Tibial nerve (tissue), 4 donors: ENCODE data around the gene EIF2AK3. TPM values are rescaled to one million over a fixed set of nuclear protein-coding genes. Genes with fewer than 3 reads are reported as not detected.

Source experiments
- DNase-seq, 2 donors: peaks; one replicate each; pipeline ENCODE4 v3.0.0-alpha.2; 2019; ENCODE audit warnings: low spot score in 2 of 2
- H3K27ac ChIP-seq, 4 donors: fragments of 200-600 bp; sonication (generic) in 3 of 4; one replicate each; pipeline ENCODE4 v1.5.1; 2017 to 2019; ENCODE audit warnings: mild to moderate bottlenecking in 1 of 4
- H3K27me3 ChIP-seq, 2 donors: fragments of 200-600 bp; sonication (generic) in 1 of 2; one replicate each; pipeline versions ENCODE4 v1.5.1 to v1.6.0; 2017 to 2019
- H3K36me3 ChIP-seq, 3 donors: fragments of 200-600 bp; sonication (generic); one replicate each; pipeline ENCODE4 v1.5.1; 2018 to 2019
- H3K4me1 ChIP-seq, 4 donors: fragments of 200-600 bp; sonication (generic) in 3 of 4; one replicate each; pipeline ENCODE4 v1.5.1; 2017 to 2019
- H3K4me3 ChIP-seq, 4 donors: fragments of 200-600 bp; sonication (generic) in 3 of 4; one replicate each; pipeline ENCODE4 v1.5.1; 2017 to 2019; ENCODE audit warnings: mild to moderate bottlenecking in 1 of 4, moderate library complexity in 1 of 4
- H3K9me3 ChIP-seq, 4 donors: fragments of 200-600 bp; sonication (generic) in 3 of 4; one replicate each; pipeline ENCODE4 v1.5.1; 2017 to 2019
- EP300 ChIP-seq, 2 donors: sonication (generic); formaldehyde crosslinking; IDR thresholded peaks; one replicate each; pipeline ENCODE4 v1.6.1; 2017; ENCODE audit warnings: antibody characterized with exemption in 2 of 2, mild to moderate bottlenecking in 1 of 2
- POLR2A ChIP-seq, 2 donors: fragments of 450-650 bp; IDR thresholded peaks; one replicate each; pipeline ENCODE4 v1.6.1; 2017; ENCODE audit warnings: antibody characterized with exemption in 2 of 2, mild to moderate bottlenecking in 2 of 2, moderate library complexity in 2 of 2
- WGBS, 2 donors: methylation state at CpG; one replicate each; pipeline ENCODE4 v1.1.5; 2018; 5-methylcytosine and 5-hydroxymethylcytosine counted together
- total RNA-seq, 4 donors: library from RNA; depleted of rRNA; stranded (reverse); fragments of >200 nt; gene quantifications; one replicate each; pipeline ENCODE4 v1.1.0, GENCODE V29; 2016
- TF ChIP-seq, protein P1 (sequence below), 5 experiments: fragments of 200-600 bp in 3 of 5; fragments of 450-650 bp in 2 of 5; sonication (generic) in 3 of 5; IDR thresholded peaks; one replicate each; pipeline ENCODE4 v1.5.1; 2016 to 2019; ENCODE audit warnings: antibody characterized with exemption in 5 of 5, mild to moderate bottlenecking in 3 of 5, moderate library complexity in 2 of 5

The EIF2AK3 gene
- total RNA-seq, 4 donors from 2014 or later = 19.8 to 29.1 (median 25.9) TPM

DNA sequence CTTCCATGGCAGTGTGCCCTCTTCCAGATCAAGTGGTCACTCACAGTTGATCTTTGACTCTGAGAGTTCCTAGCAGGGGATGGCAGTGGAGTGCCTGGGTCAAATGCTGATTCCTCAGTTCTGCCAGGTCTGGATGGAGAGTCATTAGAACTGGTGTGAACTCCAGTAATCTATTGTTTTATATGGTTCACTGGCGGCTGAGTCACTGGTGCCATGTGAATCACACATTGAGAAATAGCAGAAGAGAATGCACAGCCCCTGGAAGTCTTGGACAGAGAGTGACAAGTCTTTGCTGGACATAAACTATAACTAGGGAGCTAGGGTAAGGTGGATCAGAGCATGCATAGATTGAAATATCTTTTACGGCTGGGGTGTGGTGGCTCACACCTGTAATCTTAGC lies 86.9 kb downstream of the EIF2AK3 start:
- Histone ChIP-seq H3K9me3 (no peaks in the 10 kb centered on the region), H3K4me3 (no peak overlapping the region), H3K27ac (no peak overlapping the region), H3K36me3 (no peaks in the 10 kb centered on the region), H3K4me1 (no peaks in the 10 kb centered on the region), H3K27me3 (no peaks in the 10 kb centered on the region)
- WGBS, 2 donors = 89 to 91% methylated on average over 2 of the region's 2 CpGs
- TF ChIP-seq EP300 (IDR thresholded peaks at IDR 0.05) (no peak), POLR2A (IDR thresholded peaks at IDR 0.05) (no peak)
- TF ChIP-seq, protein P1, sequence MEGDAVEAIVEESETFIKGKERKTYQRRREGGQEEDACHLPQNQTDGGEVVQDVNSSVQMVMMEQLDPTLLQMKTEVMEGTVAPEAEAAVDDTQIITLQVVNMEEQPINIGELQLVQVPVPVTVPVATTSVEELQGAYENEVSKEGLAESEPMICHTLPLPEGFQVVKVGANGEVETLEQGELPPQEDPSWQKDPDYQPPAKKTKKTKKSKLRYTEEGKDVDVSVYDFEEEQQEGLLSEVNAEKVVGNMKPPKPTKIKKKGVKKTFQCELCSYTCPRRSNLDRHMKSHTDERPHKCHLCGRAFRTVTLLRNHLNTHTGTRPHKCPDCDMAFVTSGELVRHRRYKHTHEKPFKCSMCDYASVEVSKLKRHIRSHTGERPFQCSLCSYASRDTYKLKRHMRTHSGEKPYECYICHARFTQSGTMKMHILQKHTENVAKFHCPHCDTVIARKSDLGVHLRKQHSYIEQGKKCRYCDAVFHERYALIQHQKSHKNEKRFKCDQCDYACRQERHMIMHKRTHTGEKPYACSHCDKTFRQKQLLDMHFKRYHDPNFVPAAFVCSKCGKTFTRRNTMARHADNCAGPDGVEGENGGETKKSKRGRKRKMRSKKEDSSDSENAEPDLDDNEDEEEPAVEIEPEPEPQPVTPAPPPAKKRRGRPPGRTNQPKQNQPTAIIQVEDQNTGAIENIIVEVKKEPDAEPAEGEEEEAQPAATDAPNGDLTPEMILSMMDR (IDR thresholded peaks at IDR 0.05) = no peak
- DNase-seq = no peak

GRCh38 chr2:88538362-88538917 lies 88.8 kb downstream of the EIF2AK3 start:
- no peak for TF ChIP-seq EP300 (IDR thresholded peaks at IDR 0.05)
- TF ChIP-seq POLR2A (IDR thresholded peaks at IDR 0.05) = no peak
- TF ChIP-seq, protein P1 (IDR thresholded peaks at IDR 0.05) = no peak
- no peaks in the 10 kb centered on the region for H3K9me3 ChIP-seq
- no peak overlapping the region for H3K4me3 ChIP-seq
- no peaks in the 10 kb centered on the region for H3K36me3 ChIP-seq
- H3K4me1 ChIP-seq = no peaks in the 10 kb centered on the region
- H3K27ac ChIP-seq = no peak overlapping the region
- DNase-seq = no peak
- no peaks in the 10 kb centered on the region for H3K27me3 ChIP-seq
- WGBS, 2 donors = 92% methylated on average over 11 of the region's 11 CpGs

GRCh38 chr2:88537640-88538039 lies 89.6 kb downstream of the EIF2AK3 start:
- Histone ChIP-seq H3K9me3 (no peaks in the 10 kb centered on the region), H3K27me3 (no peaks in the 10 kb centered on the region), H3K36me3 (no peaks in the 10 kb centered on the region), H3K27ac (no peak overlapping the region), H3K4me3 (no peak overlapping the region), H3K4me1 (no peaks in the 10 kb centered on the region)
- WGBS, 2 donors = 37 to 42% methylated on average over 6 of the region's 6 CpGs
- TF ChIP-seq POLR2A (IDR thresholded peaks at IDR 0.05) (no peak), EP300 (IDR thresholded peaks at IDR 0.05) (no peak)
- TF ChIP-seq, protein P1 (IDR thresholded peaks at IDR 0.05) = no peak
- no peak for DNase-seq

- no peak for DNase-seq
- Histone ChIP-seq H3K27ac (no peak overlapping the region), H3K4me3 (no peak overlapping the region), H3K36me3 (no peaks in the 10 kb centered on the region), H3K9me3 (peaks cover 0 to 5% (median 0%) of the 10 kb centered on the region in 4 donors), H3K27me3 (no peaks in the 10 kb centered on the region), H3K4me1 (no peaks in the 10 kb centered on the region)
- TF ChIP-seq, protein P1 (IDR thresholded peaks at IDR 0.05) = no peak
- TF ChIP-seq EP300 (IDR thresholded peaks at IDR 0.05) (no peak), POLR2A (IDR thresholded peaks at IDR 0.05) (no peak)
- 90 to 91% methylated on average over 4 of the region's 4 CpGs for WGBS, 2 donors
Measured at GRCh38 chr2:88530081-88530480, 97.2 kb downstream of the EIF2AK3 start.

DNA sequence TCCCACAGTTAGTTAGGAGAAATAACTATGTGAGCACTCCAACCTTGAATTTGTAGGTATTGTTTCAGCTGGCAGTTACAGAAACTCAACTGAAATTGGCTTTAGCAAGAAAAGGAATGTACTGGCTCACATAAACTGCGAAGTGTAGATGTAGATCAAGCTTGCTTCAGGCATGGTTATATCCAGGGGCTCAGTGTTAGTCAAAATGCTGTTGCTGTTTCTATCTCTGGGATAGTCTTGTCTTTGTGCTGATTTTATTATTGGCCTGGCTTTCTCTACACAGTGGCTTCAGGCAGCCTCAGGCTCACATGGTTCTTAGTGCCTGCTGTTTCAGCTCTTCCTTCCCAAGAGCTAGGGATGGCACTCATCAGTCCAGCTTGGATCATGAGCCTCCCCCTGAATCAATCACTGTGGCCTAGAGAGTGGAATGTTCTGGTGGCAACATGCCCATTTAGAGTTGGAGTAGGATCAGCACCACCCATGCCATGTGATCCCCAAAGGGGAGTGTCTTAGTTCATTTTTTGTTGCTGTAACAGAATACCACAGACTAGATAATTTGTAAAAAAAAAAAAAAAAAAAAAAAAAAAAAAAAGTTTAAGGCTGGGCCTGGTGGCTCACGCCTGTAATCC lies 105.7 kb downstream of the EIF2AK3 start:
- H3K27ac ChIP-seq = no peak overlapping the region

More for the DNA sequence above, 105.7 kb downstream of the EIF2AK3 start:
- peaks cover 0 to 7% (median 0%) of the 10 kb centered on the region in 4 donors for H3K9me3 ChIP-seq
- no peak overlapping the region for H3K4me3 ChIP-seq
- WGBS, 2 donors = 81 to 82% methylated on average over 2 of the region's 2 CpGs
- H3K27me3 ChIP-seq = no peaks in the 10 kb centered on the region
- TF ChIP-seq, protein P1 (IDR thresholded peaks at IDR 0.05) = no peak
- no peak for TF ChIP-seq EP300 (IDR thresholded peaks at IDR 0.05)
- TF ChIP-seq POLR2A (IDR thresholded peaks at IDR 0.05) = no peak
- H3K4me1 ChIP-seq = no peaks in the 10 kb centered on the region
- no peaks in the 10 kb centered on the region for H3K36me3 ChIP-seq
- no peak for DNase-seq
